SHP77 treated with DMSO at 0.1 percent for 48 hours (cell line): ENCODE data around the gene ELOVL3.

Experiments used
- DNase-seq: peaks from one replicate; lab custom pipeline; 2025; lab: John Stamatoyannopoulos, UW

The ELOVL3 gene

GRCh38 chr10:102255404-102255803, 29.3 kb downstream of the ELOVL3 start:
- DNase-seq: no peak

- no peak for DNase-seq
These were observed 35.1 kb downstream of the ELOVL3 start for GRCh38 chr10:102261196-102261595.

- no peak for DNase-seq
These were observed 35.7 kb downstream of the ELOVL3 start for GRCh38 chr10:102261842-102262241.

GRCh38 chr10:102262744-102263370, 36.8 kb downstream of the ELOVL3 start:
- no peak for DNase-seq

GRCh38 chr10:102264371-102264770, 38.3 kb downstream of the ELOVL3 start:
- peak; percentile 55 for DNase-seq

- DNase-seq: no peak
These were observed 40.6 kb downstream of the ELOVL3 start for GRCh38 chr10:102266670-102267069.

GRCh38 chr10:102267748-102268147, 41.6 kb downstream of the ELOVL3 start:
- no peak for DNase-seq

- no peak for DNase-seq
These were observed 42.3 kb downstream of the ELOVL3 start for GRCh38 chr10:102268375-102268888.

GRCh38 chr10:102269017-102269416, 42.9 kb downstream of the ELOVL3 start:
- DNase-seq: no peak

- no peak for DNase-seq
These were observed 48.0 kb downstream of the ELOVL3 start for GRCh38 chr10:102274062-102274461.

- no peak for DNase-seq
These were observed 49.2 kb downstream of the ELOVL3 start for GRCh38 chr10:102275343-102275742.

- no peak for DNase-seq
These were observed 53.0 kb downstream of the ELOVL3 start for GRCh38 chr10:102279104-102279503.
